Upper lobe of right lung (tissue), 1 donor: ENCODE data around the gene TSEN54. TPM values are rescaled to one million over a fixed set of nuclear protein-coding genes. Genes with fewer than 3 reads are reported as not detected.

Source experiments
- ATAC-seq: fragments of 200-7000 bp; cut with Tn5 transposase; one replicate; pipeline ENCODE4 v1.9.1; 2020; ENCODE audit warnings: mild to moderate bottlenecking, moderate library complexity
- DNase-seq: peaks from one replicate; pipeline ENCODE4 v3.0.0-alpha.2; 2020
- H3K27ac ChIP-seq: fragments of 200-600 bp; one replicate; pipeline ENCODE4 v1.8.0; 2022
- H3K27me3 ChIP-seq: fragments of 200-600 bp; one replicate; pipeline ENCODE4 v1.8.0; 2022; ENCODE audit warnings: mild to moderate bottlenecking
- H3K36me3 ChIP-seq: fragments of 200-600 bp; one replicate; pipeline ENCODE4 v1.8.0; 2022
- H3K4me1 ChIP-seq: fragments of 200-600 bp; one replicate; pipeline ENCODE4 v1.8.0; 2022
- H3K4me3 ChIP-seq: fragments of 200-600 bp; one replicate; pipeline ENCODE4 v1.8.0; 2022; ENCODE audit warnings: mild to moderate bottlenecking
- H3K9me3 ChIP-seq: fragments of 200-600 bp; one replicate; pipeline ENCODE4 v1.8.0; 2022
- CTCF ChIP-seq: fragments of 200-600 bp; IDR thresholded peaks from one replicate; pipeline ENCODE4 v1.8.0; 2022; ENCODE audit warnings: antibody characterized with exemption
- intact Hi-C: fragments of 100-400 bp; cut with DNase I; formaldehyde crosslinking; loops from one replicate; pipeline ENCODE4 v1.11.0; 2022
- total RNA-seq: library from RNA; stranded (reverse); fragmentation: NEBNext Ultra II Directional; extraction: Animal tissue kit (Norgen Biotek cat#: 25700); gene quantifications from one replicate; pipeline ENCODE4 v1.2.1, GENCODE V29; 2021
- donor health status: DM: no; HTN: yes; CAD: no; lungs with severe emphysema.

The TSEN54 gene
- total RNA-seq, 1 donor from 2014 or later, result 21.6 TPM

GRCh38 chr17:75473246-75473645 is 43.1 kb upstream of the TSEN54 start:
- ATAC-seq, result no peak

GRCh38 chr17:75474736-75475135 is 41.6 kb upstream of the TSEN54 start:
- intact Hi-C loops, result no loop called here

More at GRCh38 chr17:75473246-75473645, 43.1 kb upstream of the TSEN54 start:
- DNase-seq, result no peak
- Histone ChIP-seq H3K27ac (no peak overlapping the region), H3K36me3 (peaks cover 23% of the 10 kb centered on the region), H3K9me3 (no peaks in the 10 kb centered on the region), H3K4me1 (peaks cover 25% of the 10 kb centered on the region), H3K4me3 (no peak overlapping the region), H3K27me3 (no peaks in the 10 kb centered on the region)
- intact Hi-C loops, result no loop called here
- TF ChIP-seq CTCF, result no peak

GRCh38 chr17:75475144-75475835 is 41.0 kb upstream of the TSEN54 start:
- H3K27ac ChIP-seq, result peak overlapping the region; percentile 55
- intact Hi-C loops, result no loop called here
- DNase-seq, result no peak

More at GRCh38 chr17:75474736-75475135, 41.6 kb upstream of the TSEN54 start:
- DNase-seq (no peak), ATAC-seq (peak; percentile 5)
- Histone ChIP-seq H3K9me3 (no peaks in the 10 kb centered on the region), H3K4me3 (no peak overlapping the region), H3K27me3 (no peaks in the 10 kb centered on the region), H3K27ac (no peak overlapping the region), H3K4me1 (peaks cover 21% of the 10 kb centered on the region), H3K36me3 (peaks cover 23% of the 10 kb centered on the region)
- TF ChIP-seq CTCF, result no peak

GRCh38 chr17:75475851-75476250 is 40.5 kb upstream of the TSEN54 start:
- H3K36me3 ChIP-seq, result peaks cover 23% of the 10 kb centered on the region
- DNase-seq, result no peak
- peaks cover 23% of the 10 kb centered on the region for H3K4me1 ChIP-seq
- no peak overlapping the region for H3K4me3 ChIP-seq
- no peak for TF ChIP-seq CTCF
- peak; percentile 27 for ATAC-seq
- peak overlapping the region; percentile 55 for H3K27ac ChIP-seq
- no peaks in the 10 kb centered on the region for H3K27me3 ChIP-seq
- intact Hi-C loops, result no loop called here
- no peaks in the 10 kb centered on the region for H3K9me3 ChIP-seq

More at GRCh38 chr17:75475144-75475835, 41.0 kb upstream of the TSEN54 start:
- Histone ChIP-seq H3K27me3 (no peaks in the 10 kb centered on the region), H3K4me3 (no peak overlapping the region), H3K36me3 (peaks cover 23% of the 10 kb centered on the region), H3K4me1 (peaks cover 21% of the 10 kb centered on the region), H3K9me3 (no peaks in the 10 kb centered on the region)
- no peak for TF ChIP-seq CTCF
- peak; percentile 5 for ATAC-seq

GRCh38 chr17:75476271-75476671 is 40.1 kb upstream of the TSEN54 start:
- H3K4me3 ChIP-seq, result no peak overlapping the region

More at GRCh38 chr17:75476271-75476671, 40.1 kb upstream of the TSEN54 start:
- no peaks in the 10 kb centered on the region for H3K27me3 ChIP-seq
- no peaks in the 10 kb centered on the region for H3K9me3 ChIP-seq
- DNase-seq, result no peak
- peak overlapping the region; percentile 55 for H3K27ac ChIP-seq
- peaks cover 25% of the 10 kb centered on the region for H3K4me1 ChIP-seq
- no peak for TF ChIP-seq CTCF
- intact Hi-C loops, result no loop called here
- peaks cover 23% of the 10 kb centered on the region for H3K36me3 ChIP-seq
- ATAC-seq, result no peak
